ENCODE results near the gene MYH4. TPM values are rescaled to one million over a fixed set of nuclear protein-coding genes. Genes with fewer than 3 reads are reported as not detected.

Gene MYH4
- total RNA-seq, 1 experiment from 2014 or later, result not detected

DNA sequence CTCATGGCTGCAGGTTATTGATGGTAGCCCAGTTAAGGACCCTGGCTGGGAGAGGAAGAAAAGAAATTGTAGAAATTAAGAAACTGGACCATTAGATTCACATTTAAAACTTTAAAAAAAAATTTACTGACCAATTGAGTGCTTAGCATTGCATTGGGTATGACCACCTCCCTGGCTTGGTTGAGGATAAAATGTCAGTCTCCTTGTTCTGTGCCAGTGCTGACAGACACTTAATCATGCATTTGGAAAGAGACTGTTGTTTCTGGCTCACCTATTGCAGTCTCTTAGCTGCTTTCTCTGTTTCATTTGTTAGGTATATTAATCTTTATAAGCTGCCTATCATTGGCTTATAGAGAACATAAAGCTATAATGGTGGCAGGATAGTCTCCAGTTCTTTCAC is 47.3 kb upstream of the MYH4 start:
- intact Hi-C loops (cut with micrococcal nuclease), result no loop called here
- H3K27me3 ChIP-seq (ENCODE audit: insufficient read depth, low read length), result peaks cover 82% of the 10 kb centered on the region

DNA sequence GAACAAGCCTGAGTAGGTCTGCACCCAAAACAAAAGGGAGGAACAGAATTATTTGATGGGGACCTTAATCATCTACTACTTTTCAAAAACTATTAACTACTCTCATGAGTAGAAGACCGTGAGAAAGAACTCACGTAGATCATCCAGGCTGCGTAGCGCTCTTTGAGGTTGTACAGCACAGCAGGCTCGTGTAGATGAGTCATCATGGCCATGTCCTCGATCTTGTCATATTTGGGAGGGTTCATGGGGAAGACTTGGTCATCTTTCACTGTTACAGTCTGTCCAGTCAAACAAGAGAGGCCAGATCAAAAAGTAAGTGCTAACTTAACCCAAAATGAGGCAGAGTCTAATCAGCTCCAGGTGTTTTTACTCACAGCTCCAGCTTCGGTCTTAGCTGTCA is 46.7 kb upstream of the MYH4 start:
- ChIA-PET RAD21 (ENCODE audit: low non-redundant PET in 1 of 2, low total read pairs in 2 of 2, uncharacterized antibody in 2 of 2, unreplicated experiment in 2 of 2) (no interaction called here), CTCF (no interaction called here), POLR2A (no interaction called here)
- no peak overlapping the region for H3K4me2 ChIP-seq (ENCODE audit: low read length)
- H3K9me3 ChIP-seq (ENCODE audit: control insufficient read depth in 1 of 2, insufficient read depth in 1 of 2, low read depth in 1 of 2, low read length in 2 of 2), result no peaks in the 10 kb centered on the region
- no peak for DNase-seq (ENCODE audit: low read depth, low spot score)
- intact Hi-C loops (cut with micrococcal nuclease), result no loop called here
- peaks cover 85% of the 10 kb centered on the region for H3K27me3 ChIP-seq (ENCODE audit: insufficient read depth, low read length)
- no peak for ATAC-seq
- no peak overlapping the region for H3K27ac ChIP-seq (ENCODE audit: low read depth, low read length)
- H3K4me3 ChIP-seq (replicated peaks in 1 of 2; ENCODE audit: low read depth in 1 of 2, low read length in 2 of 2), result no peak overlapping the region
- H3K9ac ChIP-seq (ENCODE audit: low read length), result no peak overlapping the region
- no TSS peak for BruUV-seq (replicated peaks)
- no peak overlapping the region for H2AFZ ChIP-seq (ENCODE audit: low read depth, low read length, poor library complexity, severe bottlenecking)
- H3K9me2 ChIP-seq (ENCODE audit: insufficient read depth), result no peaks in the 10 kb centered on the region
- no peaks in the 10 kb centered on the region for H3K36me3 ChIP-seq (ENCODE audit: control insufficient read depth in 1 of 2, insufficient read depth in 2 of 2, low read length in 2 of 2)
- no peaks in the 10 kb centered on the region for H3K4me1 ChIP-seq (ENCODE audit: control insufficient read depth in 1 of 2, insufficient read depth in 2 of 2, low read length in 2 of 2)
- H3K79me2 ChIP-seq (ENCODE audit: insufficient read depth, low read length), result no peaks in the 10 kb centered on the region
- no peaks in the 10 kb centered on the region for H4K20me1 ChIP-seq (ENCODE audit: insufficient read depth)
- TF ChIP-seq, protein P1, sequence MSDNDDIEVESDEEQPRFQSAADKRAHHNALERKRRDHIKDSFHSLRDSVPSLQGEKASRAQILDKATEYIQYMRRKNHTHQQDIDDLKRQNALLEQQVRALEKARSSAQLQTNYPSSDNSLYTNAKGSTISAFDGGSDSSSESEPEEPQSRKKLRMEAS (IDR thresholded peaks at IDR 0.05), result no peak
- TF ChIP-seq CEBPB (IDR thresholded peaks at IDR 0.05; ENCODE audit: low read depth), result no peak
- no peak for TF ChIP-seq ZNF274 (IDR thresholded peaks at IDR 0.05; ENCODE audit: low read depth, low read length)
- TF ChIP-seq, protein P2, sequence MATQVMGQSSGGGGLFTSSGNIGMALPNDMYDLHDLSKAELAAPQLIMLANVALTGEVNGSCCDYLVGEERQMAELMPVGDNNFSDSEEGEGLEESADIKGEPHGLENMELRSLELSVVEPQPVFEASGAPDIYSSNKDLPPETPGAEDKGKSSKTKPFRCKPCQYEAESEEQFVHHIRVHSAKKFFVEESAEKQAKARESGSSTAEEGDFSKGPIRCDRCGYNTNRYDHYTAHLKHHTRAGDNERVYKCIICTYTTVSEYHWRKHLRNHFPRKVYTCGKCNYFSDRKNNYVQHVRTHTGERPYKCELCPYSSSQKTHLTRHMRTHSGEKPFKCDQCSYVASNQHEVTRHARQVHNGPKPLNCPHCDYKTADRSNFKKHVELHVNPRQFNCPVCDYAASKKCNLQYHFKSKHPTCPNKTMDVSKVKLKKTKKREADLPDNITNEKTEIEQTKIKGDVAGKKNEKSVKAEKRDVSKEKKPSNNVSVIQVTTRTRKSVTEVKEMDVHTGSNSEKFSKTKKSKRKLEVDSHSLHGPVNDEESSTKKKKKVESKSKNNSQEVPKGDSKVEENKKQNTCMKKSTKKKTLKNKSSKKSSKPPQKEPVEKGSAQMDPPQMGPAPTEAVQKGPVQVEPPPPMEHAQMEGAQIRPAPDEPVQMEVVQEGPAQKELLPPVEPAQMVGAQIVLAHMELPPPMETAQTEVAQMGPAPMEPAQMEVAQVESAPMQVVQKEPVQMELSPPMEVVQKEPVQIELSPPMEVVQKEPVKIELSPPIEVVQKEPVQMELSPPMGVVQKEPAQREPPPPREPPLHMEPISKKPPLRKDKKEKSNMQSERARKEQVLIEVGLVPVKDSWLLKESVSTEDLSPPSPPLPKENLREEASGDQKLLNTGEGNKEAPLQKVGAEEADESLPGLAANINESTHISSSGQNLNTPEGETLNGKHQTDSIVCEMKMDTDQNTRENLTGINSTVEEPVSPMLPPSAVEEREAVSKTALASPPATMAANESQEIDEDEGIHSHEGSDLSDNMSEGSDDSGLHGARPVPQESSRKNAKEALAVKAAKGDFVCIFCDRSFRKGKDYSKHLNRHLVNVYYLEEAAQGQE (IDR thresholded peaks at IDR 0.05; ENCODE audit: low read depth), result no peak
- no peak for TF ChIP-seq JUND (IDR thresholded peaks at IDR 0.05)
- no peak for TF ChIP-seq SRF (IDR thresholded peaks at IDR 0.05; ENCODE audit: low read depth)
- TF ChIP-seq POLR2A (IDR thresholded peaks at IDR 0.05; ENCODE audit: borderline replicate concordance, extremely low read depth, insufficient read depth, insufficient read length), result no peak
- no peak for TF ChIP-seq SIN3A (IDR thresholded peaks at IDR 0.05; ENCODE audit: low read depth)
- no peak for TF ChIP-seq ELF1 (IDR thresholded peaks at IDR 0.05; ENCODE audit: borderline replicate concordance, low read depth)
- TF ChIP-seq EGR1 (IDR thresholded peaks at IDR 0.05; ENCODE audit: low read depth), result no peak
- no peak for TF ChIP-seq POLR2AphosphoS5 (IDR thresholded peaks at IDR 0.05; ENCODE audit: low read depth, low read length)
- no peak for TF ChIP-seq FOSL1 (IDR thresholded peaks at IDR 0.05; ENCODE audit: low read depth)
- no peak for TF ChIP-seq YY1 (IDR thresholded peaks at IDR 0.05; ENCODE audit: extremely low read depth, insufficient replicate concordance, low read depth, low read length)

More for the DNA sequence above, 47.3 kb upstream of the MYH4 start:
- ChIA-PET CTCF (no interaction called here), POLR2A (no interaction called here), RAD21 (ENCODE audit: low non-redundant PET in 1 of 2, low total read pairs in 2 of 2, uncharacterized antibody in 2 of 2, unreplicated experiment in 2 of 2) (no interaction called here)
- H2AFZ ChIP-seq (ENCODE audit: low read depth, low read length, poor library complexity, severe bottlenecking), result no peak overlapping the region
- ATAC-seq (no peak), DNase-seq (ENCODE audit: low read depth, low spot score) (no peak)
- H3K4me2 ChIP-seq (ENCODE audit: low read length), result no peak overlapping the region
- H3K4me1 ChIP-seq (ENCODE audit: control insufficient read depth in 1 of 2, insufficient read depth in 2 of 2, low read length in 2 of 2), result no peaks in the 10 kb centered on the region
- no peaks in the 10 kb centered on the region for H3K9me2 ChIP-seq (ENCODE audit: insufficient read depth)
- H3K27ac ChIP-seq (ENCODE audit: low read depth, low read length), result no peak overlapping the region
- TF ChIP-seq, protein P3, sequence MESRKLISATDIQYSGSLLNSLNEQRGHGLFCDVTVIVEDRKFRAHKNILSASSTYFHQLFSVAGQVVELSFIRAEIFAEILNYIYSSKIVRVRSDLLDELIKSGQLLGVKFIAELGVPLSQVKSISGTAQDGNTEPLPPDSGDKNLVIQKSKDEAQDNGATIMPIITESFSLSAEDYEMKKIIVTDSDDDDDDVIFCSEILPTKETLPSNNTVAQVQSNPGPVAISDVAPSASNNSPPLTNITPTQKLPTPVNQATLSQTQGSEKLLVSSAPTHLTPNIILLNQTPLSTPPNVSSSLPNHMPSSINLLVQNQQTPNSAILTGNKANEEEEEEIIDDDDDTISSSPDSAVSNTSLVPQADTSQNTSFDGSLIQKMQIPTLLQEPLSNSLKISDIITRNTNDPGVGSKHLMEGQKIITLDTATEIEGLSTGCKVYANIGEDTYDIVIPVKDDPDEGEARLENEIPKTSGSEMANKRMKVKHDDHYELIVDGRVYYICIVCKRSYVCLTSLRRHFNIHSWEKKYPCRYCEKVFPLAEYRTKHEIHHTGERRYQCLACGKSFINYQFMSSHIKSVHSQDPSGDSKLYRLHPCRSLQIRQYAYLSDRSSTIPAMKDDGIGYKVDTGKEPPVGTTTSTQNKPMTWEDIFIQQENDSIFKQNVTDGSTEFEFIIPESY (IDR thresholded peaks at IDR 0.05; ENCODE audit: extremely low read depth, insufficient replicate concordance, low read length), result no peak
- TF ChIP-seq YY1 (IDR thresholded peaks at IDR 0.05; ENCODE audit: extremely low read depth, insufficient replicate concordance, low read depth, low read length) (no peak), ZNF274 (IDR thresholded peaks at IDR 0.05; ENCODE audit: low read depth, low read length) (no peak), CEBPB (IDR thresholded peaks at IDR 0.05; ENCODE audit: low read depth) (no peak), FOSL1 (IDR thresholded peaks at IDR 0.05; ENCODE audit: low read depth) (no peak), EZH2phosphoT487 (IDR thresholded peaks at IDR 0.05; ENCODE audit: borderline replicate concordance) (0 out of 2 replicates have a peak, but pooled peaks have one; percentile 80), ZFX (IDR thresholded peaks at IDR 0.05) (no peak)
- H3K9ac ChIP-seq (ENCODE audit: low read length), result no peak overlapping the region
- H4K20me1 ChIP-seq (ENCODE audit: insufficient read depth), result no peaks in the 10 kb centered on the region
- no peaks in the 10 kb centered on the region for H3K36me3 ChIP-seq (ENCODE audit: control insufficient read depth in 1 of 2, insufficient read depth in 2 of 2, low read length in 2 of 2)
- BruUV-seq (replicated peaks), result no TSS peak
- no peaks in the 10 kb centered on the region for H3K9me3 ChIP-seq (ENCODE audit: control insufficient read depth in 1 of 2, insufficient read depth in 1 of 2, low read depth in 1 of 2, low read length in 2 of 2)
- H3K4me3 ChIP-seq (replicated peaks in 1 of 2; ENCODE audit: low read depth in 1 of 2, low read length in 2 of 2), result no peak overlapping the region
- H3K79me2 ChIP-seq (ENCODE audit: insufficient read depth, low read length), result no peaks in the 10 kb centered on the region
